SK-N-SH (cell line): ENCODE results near the gene PEPD. TPM values are rescaled to one million over a fixed set of nuclear protein-coding genes. Genes with fewer than 3 reads are reported as not detected.

ENCODE experiments used
- CTCF ChIA-PET: fragments of 300-600, 350-600 bp; formaldehyde crosslinking; extraction: SDS; loops from one replicate; lab custom pipeline; 2021; lab: Yijun Ruan, JAX
- POLR2A ChIA-PET: fragments of 350-600 bp; sonication (Branson Sonifier 250); formaldehyde crosslinking; extraction: SDS; loops from one replicate; lab custom pipeline; 2020; ENCODE audit warnings: antibody characterized with exemption, inconsistent platforms; lab: Yijun Ruan, JAX
- DNase-seq: peaks from one replicate; pipeline ENCODE4 v3.0.0; 2012
- H2AFZ ChIP-seq: fragments of 200-600 bp; sonication (generic); 2 replicates; pipeline ENCODE4 v1.8.1; 2016; ENCODE audit warnings: antibody characterized with exemption, mild to moderate bottlenecking, low read depth
- H3F3A ChIP-seq: fragments of 200-600 bp; sonication (generic); replicated peaks from 2 replicates; pipeline ENCODE3; 2016; ENCODE audit warnings: antibody characterized with exemption, mild to moderate bottlenecking; ENCODE audit not compliant: insufficient read depth
- H3K27ac ChIP-seq, 2 experiments: fragments of 200-500 bp in 1 of 2; fragments of 200-600 bp in 1 of 2; sonication (Bioruptor generic) in 1 of 2; sonication (generic), shearing (Covaris generic) in 1 of 2; 2 replicates each; pipeline versions ENCODE4 v1.5.1 to v1.6.1; 2014 to 2016; ENCODE audit warnings: low read depth in 2 of 2, inconsistent platforms in 1 of 2, low read length in 1 of 2, mild to moderate bottlenecking in 1 of 2, mixed read lengths in 1 of 2
- H3K27me3 ChIP-seq: fragments of 200-600 bp; sonication (generic), shearing (Covaris generic); 2 replicates; pipeline ENCODE4 v1.6.1; 2016; ENCODE audit warnings: mixed run types; ENCODE audit not compliant: insufficient read depth
- H3K36me3 ChIP-seq, 2 experiments: fragments of 200-500 bp in 1 of 2; fragments of 200-600 bp in 1 of 2; sonication (Bioruptor generic) in 1 of 2; sonication (generic) in 1 of 2; replicated peaks in 1 of 2; 2 replicates each; pipeline versions ENCODE3 to v1.5.1; 2014 to 2016; ENCODE audit warnings: low read length in 1 of 2, mild to moderate bottlenecking in 1 of 2; ENCODE audit not compliant: insufficient read depth in 2 of 2, control insufficient read depth in 1 of 2
- H3K4me1 ChIP-seq, 2 experiments: fragments of 200-500 bp in 1 of 2; fragments of 200-600 bp in 1 of 2; sonication (Bioruptor generic) in 1 of 2; sonication (generic), shearing (Covaris generic) in 1 of 2; 2 replicates each; pipeline versions ENCODE4 v1.5.1 to v1.6.1; 2014 to 2016; ENCODE audit warnings: low read depth in 1 of 2, low read length in 1 of 2, mixed run types in 1 of 2; ENCODE audit not compliant: insufficient read depth in 2 of 2, control insufficient read depth in 1 of 2
- H3K4me2 ChIP-seq: fragments of 200-600 bp; sonication (generic), shearing (Covaris generic); 2 replicates; pipeline ENCODE4 v1.6.1; 2017; ENCODE audit warnings: mixed run types
- H3K4me3 ChIP-seq, 2 experiments: fragments of 200-500 bp in 1 of 2; fragments of 200-600 bp in 1 of 2; sonication (Bioruptor generic) in 1 of 2; sonication (generic), shearing (Covaris generic) in 1 of 2; 2 replicates each; pipeline versions ENCODE4 v1.5.1 to v1.8.1; 2014 to 2016; ENCODE audit warnings: low read depth in 2 of 2, inconsistent platforms in 1 of 2, low read length in 1 of 2, mild to moderate bottlenecking in 1 of 2, mixed read lengths in 1 of 2, moderate library complexity in 1 of 2
- H3K79me2 ChIP-seq: fragments of 200-600 bp; sonication (generic); 2 replicates; pipeline ENCODE4 v1.8.1; 2017; ENCODE audit warnings: mild to moderate bottlenecking; ENCODE audit not compliant: insufficient read depth
- H3K9ac ChIP-seq: fragments of 200-600 bp; sonication (generic); 2 replicates; pipeline ENCODE4 v1.6.1; 2017; ENCODE audit warnings: mixed run types
- H3K9me2 ChIP-seq: fragments of 200-600 bp; sonication (generic); 2 replicates; pipeline ENCODE4 v1.6.1; 2017; ENCODE audit warnings: mixed run types
- H3K9me3 ChIP-seq: fragments of 200-600 bp; sonication (generic); 2 replicates; pipeline ENCODE4 v1.6.1; 2017; ENCODE audit warnings: mixed run types, mild to moderate bottlenecking, moderate library complexity
- H4K20me1 ChIP-seq: fragments of 200-600 bp; sonication (generic); 2 replicates; pipeline ENCODE4 v1.6.1; 2017; ENCODE audit warnings: mild to moderate bottlenecking, mixed run types; ENCODE audit not compliant: insufficient read depth
- CHD2 ChIP-seq: fragments of 150-350 bp; IDR thresholded peaks from 2 replicates; pipeline ENCODE4 v1.6.1; 2018; ENCODE audit warnings: low read length; ENCODE audit not compliant: partially characterized antibody
- ELF1 ChIP-seq: IDR thresholded peaks from 2 replicates; pipeline ENCODE4 v1.4.0; 2012
- EZH2phosphoT487 ChIP-seq: fragments of 200-600 bp; sonication (generic); IDR thresholded peaks from 2 replicates; pipeline ENCODE4 v1.6.1; 2017; ENCODE audit warnings: low read depth, mixed run types, mild to moderate bottlenecking, antibody characterized with exemption, moderate library complexity, borderline replicate concordance
- FOXJ3 ChIP-seq: sonication (generic); formaldehyde crosslinking; IDR thresholded peaks from 2 replicates; pipeline ENCODE4 v1.5.1; 2020; ENCODE audit warnings: mild to moderate bottlenecking, missing genetic modification reagents
- FOXM1 ChIP-seq: IDR thresholded peaks from 2 replicates; pipeline ENCODE4 v1.4.0; 2012; ENCODE audit warnings: low read depth, mild to moderate bottlenecking
- JUND ChIP-seq: IDR thresholded peaks from 2 replicates; pipeline ENCODE4 v1.4.0; 2012
- MEF2A ChIP-seq: IDR thresholded peaks from 2 replicates; pipeline ENCODE4 v1.4.0; 2012; ENCODE audit warnings: low read depth, borderline replicate concordance
- NFIC ChIP-seq: IDR thresholded peaks from 2 replicates; pipeline ENCODE4 v1.4.0; 2012; ENCODE audit warnings: borderline replicate concordance
- RAD21 ChIP-seq: IDR thresholded peaks from 2 replicates; pipeline ENCODE4 v1.6.1; 2012; ENCODE audit warnings: mild to moderate bottlenecking, low read length
- SIN3A ChIP-seq: IDR thresholded peaks from 2 replicates; pipeline ENCODE4 v1.6.1; 2012; ENCODE audit warnings: low read depth, mild to moderate bottlenecking, low read length, moderate library complexity, borderline replicate concordance
- TCF12 ChIP-seq: IDR thresholded peaks from 2 replicates; pipeline ENCODE4 v1.4.0; 2012
- TEAD4 ChIP-seq: IDR thresholded peaks from 2 replicates; pipeline ENCODE4 v1.4.0; 2012; ENCODE audit warnings: mild to moderate bottlenecking, borderline replicate concordance; ENCODE audit not compliant: insufficient read depth
- USF2 ChIP-seq: fragments of 150-350 bp; IDR thresholded peaks from 2 replicates; pipeline ENCODE4 v1.6.1; 2017; ENCODE audit warnings: antibody characterized with exemption, low read length, low read depth, borderline replicate concordance
- YY1 ChIP-seq: IDR thresholded peaks from 2 replicates; pipeline ENCODE4 v1.4.0; 2012; ENCODE audit warnings: low read depth, mild to moderate bottlenecking
- whole genome bisulfite sequencing: methylation state at CpG from one replicate; pipeline ENCODE4 v1.1.6; 2017; ENCODE audit warnings: low lambda C conversion rate; 5-methylcytosine and 5-hydroxymethylcytosine counted together
- polyA plus RNA-seq, 3 experiments: library from polyadenylated mRNA; depleted of rRNA; stranded (reverse); fragments of >200 nt; gene quantifications; 2 replicates each; pipeline ENCODE4 v1.2.3, GENCODE V29; 2012
- TF ChIP-seq, protein P1 (sequence below): IDR thresholded peaks from 2 replicates; pipeline ENCODE4; 2012
- TF ChIP-seq, protein P2 (sequence below): IDR thresholded peaks from 2 replicates; pipeline ENCODE4 v1.4.0; 2012; ENCODE audit warnings: low read depth, borderline replicate concordance

Gene PEPD
- polyA plus RNA-seq, 1 of the 3 experiments (the other 2 are of a cell fraction) = 88.9 TPM

DNA sequence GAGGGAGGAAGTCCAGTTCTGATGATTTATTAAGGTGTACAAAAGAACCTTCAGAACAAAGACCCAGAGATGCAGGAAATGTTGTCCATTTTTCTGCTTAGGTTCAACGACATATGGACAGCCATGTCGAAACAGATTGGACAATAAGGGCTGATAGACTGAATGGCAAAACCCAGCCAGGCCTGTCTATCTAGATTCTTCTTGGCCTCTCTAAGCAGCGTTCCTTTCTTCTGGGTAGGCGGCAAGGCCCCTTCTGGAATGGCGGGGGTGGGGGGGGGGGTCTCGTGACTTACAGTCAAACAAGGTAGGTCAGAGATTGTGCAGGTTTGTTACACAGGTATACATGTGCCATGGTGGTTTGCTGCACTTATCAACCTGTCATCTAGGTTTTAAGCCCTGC, 39.7 kb upstream of the PEPD start:
- ChIA-PET POLR2A (no interaction called here), CTCF (interaction anchor here (0.7 kb wide), 1 partner anchor 50 kb away, joined by 3 read pairs; no protein-coding TSS in a partner anchor)
- Histone ChIP-seq H3K4me3 (no peak overlapping the region), H3K4me1 (no peaks in the 10 kb centered on the region; a peak in 1 of 4 replicates), H3F3A (no peaks in the 10 kb centered on the region), H3K9ac (no peak overlapping the region), H3K27ac (no peak overlapping the region), H3K4me2 (no peak overlapping the region), H3K9me2 (no peaks in the 10 kb centered on the region), H3K36me3 (no peaks in the 10 kb centered on the region), H4K20me1 (no peaks in the 10 kb centered on the region), H2AFZ (no peak overlapping the region), H3K9me3 (no peaks in the 10 kb centered on the region; the same call in 1 of the 2 replicates), H3K79me2 (no peaks in the 10 kb centered on the region), H3K27me3 (no peaks in the 10 kb centered on the region)
- WGBS = 24% methylated on average over 6 of the region's 6 CpGs
- DNase-seq = no peak
- no peak for TF ChIP-seq RAD21
- no peak for TF ChIP-seq TEAD4
- no peak for TF ChIP-seq FOXJ3 (CRISPR knock-in tag)
- TF ChIP-seq CHD2 = no peak
- TF ChIP-seq FOXM1 = no peak
- TF ChIP-seq SIN3A = no peak
- no peak for TF ChIP-seq ELF1
- TF ChIP-seq MEF2A = no peak
- TF ChIP-seq, protein P1, sequence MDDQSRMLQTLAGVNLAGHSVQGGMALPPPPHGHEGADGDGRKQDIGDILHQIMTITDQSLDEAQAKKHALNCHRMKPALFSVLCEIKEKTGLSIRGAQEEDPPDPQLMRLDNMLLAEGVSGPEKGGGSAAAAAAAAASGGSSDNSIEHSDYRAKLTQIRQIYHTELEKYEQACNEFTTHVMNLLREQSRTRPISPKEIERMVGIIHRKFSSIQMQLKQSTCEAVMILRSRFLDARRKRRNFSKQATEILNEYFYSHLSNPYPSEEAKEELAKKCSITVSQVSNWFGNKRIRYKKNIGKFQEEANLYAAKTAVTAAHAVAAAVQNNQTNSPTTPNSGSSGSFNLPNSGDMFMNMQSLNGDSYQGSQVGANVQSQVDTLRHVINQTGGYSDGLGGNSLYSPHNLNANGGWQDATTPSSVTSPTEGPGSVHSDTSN = no peak
- TF ChIP-seq USF2 = no peak

- Histone ChIP-seq H3K27ac (no peak overlapping the region), H3K27me3 (no peaks in the 10 kb centered on the region), H3F3A (no peaks in the 10 kb centered on the region), H3K4me3 (no peak overlapping the region), H3K9me2 (no peaks in the 10 kb centered on the region), H3K36me3 (no peaks in the 10 kb centered on the region), H3K4me2 (no peak overlapping the region), H3K9ac (no peak overlapping the region), H3K79me2 (no peaks in the 10 kb centered on the region), H3K9me3 (no peaks in the 10 kb centered on the region; the same call in 1 of the 2 replicates), H2AFZ (no peak overlapping the region), H3K4me1 (no peaks in the 10 kb centered on the region; a peak in 1 of 4 replicates), H4K20me1 (no peaks in the 10 kb centered on the region)
- WGBS = 43% methylated on average over 8 of the region's 8 CpGs
- TF ChIP-seq, protein P2, sequence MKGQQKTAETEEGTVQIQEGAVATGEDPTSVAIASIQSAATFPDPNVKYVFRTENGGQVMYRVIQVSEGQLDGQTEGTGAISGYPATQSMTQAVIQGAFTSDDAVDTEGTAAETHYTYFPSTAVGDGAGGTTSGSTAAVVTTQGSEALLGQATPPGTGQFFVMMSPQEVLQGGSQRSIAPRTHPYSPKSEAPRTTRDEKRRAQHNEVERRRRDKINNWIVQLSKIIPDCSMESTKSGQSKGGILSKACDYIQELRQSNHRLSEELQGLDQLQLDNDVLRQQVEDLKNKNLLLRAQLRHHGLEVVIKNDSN = no peak
- TF ChIP-seq JUND = no peak
- TF ChIP-seq EZH2phosphoT487 = no peak
- no peak for TF ChIP-seq USF2
- no peak for TF ChIP-seq TCF12
- TF ChIP-seq TEAD4 = no peak
- no peak for TF ChIP-seq NFIC
- TF ChIP-seq YY1 = no peak
- CTCF ChIA-PET = no interaction called here
- no peak for DNase-seq
- POLR2A ChIA-PET = no interaction called here
These were observed 38.4 kb upstream of the PEPD start for GRCh38 chr19:33559996-33560395.
